ENCODE data around the gene ITGA1.
"Not testable (repeated sequence)": the region's sequence is repeated elsewhere in the genome, so short reads cannot be mapped to it uniquely, and the experiment has no call there.

Gene ITGA1

GRCh38 chr5:52814352-52815148, 26.8 kb downstream of the ITGA1 start:
- TF ChIP-seq POLR2A (IDR thresholded peaks at IDR 0.05; ENCODE audit: low read depth, low read length) = no peak
- DNase-seq (ENCODE audit: insufficient read length, low spot score) = no peak
- no peak for FAIRE-seq

DNA sequence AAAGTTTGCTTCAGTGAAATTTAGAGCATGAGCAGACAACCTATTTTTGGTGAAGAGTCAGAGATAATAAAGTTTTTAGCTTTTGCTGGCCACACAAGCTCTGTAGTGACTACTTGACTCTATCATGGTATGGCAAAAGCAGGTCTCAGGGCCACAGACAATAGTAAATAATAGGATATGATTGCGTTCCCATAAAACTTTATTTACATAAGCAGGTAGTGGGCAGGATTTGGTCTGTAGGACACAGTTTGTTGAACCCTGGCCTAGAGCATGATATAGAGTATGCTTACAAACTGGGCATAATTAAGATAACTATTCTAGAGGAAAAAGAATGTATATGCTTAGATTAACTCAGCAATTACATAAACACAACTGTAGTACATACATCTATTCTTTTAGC, 30.1 kb downstream of the ITGA1 start:
- FAIRE-seq (no peak), DNase-seq (ENCODE audit: insufficient read length, low spot score) (no peak)
- TF ChIP-seq POLR2A (IDR thresholded peaks at IDR 0.05; ENCODE audit: low read depth, low read length) = no peak

- no peak for TF ChIP-seq POLR2A (IDR thresholded peaks at IDR 0.05; ENCODE audit: low read depth, low read length)
- FAIRE-seq = no peak
- no peak for DNase-seq (ENCODE audit: insufficient read length, low spot score)
These were observed 30.6 kb downstream of the ITGA1 start for GRCh38 chr5:52818360-52818759.

DNA sequence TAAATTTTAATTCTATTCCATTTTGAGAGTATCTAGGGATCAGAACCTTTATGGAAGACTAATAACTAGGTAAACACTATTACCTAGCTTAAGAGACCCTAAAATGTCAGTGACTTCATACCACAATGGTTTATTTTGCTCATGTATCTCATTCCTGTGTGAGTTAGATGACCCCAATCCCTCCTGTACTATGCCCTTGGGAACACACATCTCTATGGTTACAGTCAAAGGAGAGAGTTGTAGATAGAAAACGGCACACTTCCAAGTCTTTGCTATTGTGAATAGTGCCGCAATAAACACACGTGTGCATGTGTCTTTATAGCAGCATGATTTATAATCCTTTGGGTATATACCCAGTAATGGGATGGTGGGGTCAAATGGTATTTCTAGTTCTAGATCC, 31.1 kb downstream of the ITGA1 start:
- not testable (repeated sequence) for DNase-seq (ENCODE audit: insufficient read length, low spot score); FAIRE-seq

GRCh38 chr5:52821901-52822300, 34.2 kb downstream of the ITGA1 start:
- no peak for TF ChIP-seq POLR2A (IDR thresholded peaks at IDR 0.05; ENCODE audit: low read depth, low read length)
- FAIRE-seq (no peak), DNase-seq (ENCODE audit: insufficient read length, low spot score) (no peak)

DNA sequence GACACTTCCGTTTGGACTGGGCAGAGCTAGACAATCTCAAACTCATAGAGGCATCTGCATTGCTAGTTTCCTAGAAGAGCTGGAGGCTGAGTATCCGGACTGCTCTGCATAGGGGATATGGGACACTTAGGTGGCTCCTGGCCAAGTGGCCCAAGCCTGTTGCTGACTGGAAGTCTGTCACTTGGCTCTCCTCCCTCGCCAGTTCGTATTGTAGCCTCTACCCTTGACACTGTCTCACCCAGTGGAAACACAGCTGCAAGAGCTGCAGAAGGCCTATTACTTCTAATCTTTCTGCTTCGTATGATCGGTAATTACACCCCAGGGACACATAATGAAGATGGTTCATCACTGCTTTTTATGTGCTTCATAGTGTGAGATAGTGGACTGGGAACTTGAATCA, 34.7 kb downstream of the ITGA1 start:
- no peak for TF ChIP-seq POLR2A (IDR thresholded peaks at IDR 0.05; ENCODE audit: low read depth, low read length)
- no peak for FAIRE-seq
- DNase-seq (ENCODE audit: insufficient read length, low spot score) = no peak

DNA sequence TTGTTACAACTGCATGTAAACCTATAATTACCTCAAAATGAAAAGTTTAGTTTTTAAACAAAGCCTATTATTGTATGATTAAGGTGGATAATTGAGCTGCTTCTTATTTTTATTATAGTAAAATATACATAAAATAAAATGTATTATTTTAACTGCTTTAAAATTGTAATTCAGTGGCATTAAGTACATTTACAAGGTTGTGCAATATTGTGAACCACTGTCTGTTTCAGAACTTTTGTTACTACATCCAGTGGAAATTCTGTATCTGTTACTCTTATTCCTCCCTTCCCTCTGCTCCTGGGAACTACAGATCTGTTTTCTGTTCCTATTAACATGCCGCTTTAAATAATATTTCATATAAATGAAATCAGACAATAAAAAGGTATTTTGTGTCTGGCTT, 37.1 kb downstream of the ITGA1 start:
- no peak for TF ChIP-seq POLR2A (IDR thresholded peaks at IDR 0.05; ENCODE audit: low read depth, low read length)
- no peak for FAIRE-seq
- no peak for DNase-seq (ENCODE audit: insufficient read length, low spot score)

DNA sequence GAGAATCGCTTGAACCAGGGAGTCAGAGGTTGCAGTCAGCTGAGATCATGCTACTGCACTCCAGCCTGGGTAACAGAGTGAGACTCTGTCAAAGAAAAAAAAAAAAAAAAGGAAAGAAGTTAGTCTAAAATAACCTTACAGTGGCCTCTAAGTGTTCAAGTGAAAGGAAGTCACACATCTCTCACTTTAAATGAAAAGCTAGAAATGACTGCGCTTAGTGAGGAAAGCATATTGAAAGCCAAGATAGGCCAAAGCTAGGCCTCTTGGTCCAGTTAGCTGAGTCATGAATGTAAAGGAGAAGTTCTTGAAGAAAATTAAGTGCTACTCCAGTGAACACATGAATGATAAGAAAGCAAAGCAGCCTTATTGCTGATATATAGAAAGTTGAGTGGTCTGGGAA, 38.1 kb downstream of the ITGA1 start:
- no peak for DNase-seq (ENCODE audit: insufficient read length, low spot score)
- FAIRE-seq = no peak
- TF ChIP-seq POLR2A (IDR thresholded peaks at IDR 0.05; ENCODE audit: low read depth, low read length) = no peak

GRCh38 chr5:52827815-52828214, 40.1 kb downstream of the ITGA1 start:
- FAIRE-seq = no peak
- no peak for DNase-seq (ENCODE audit: insufficient read length, low spot score)
- TF ChIP-seq POLR2A (IDR thresholded peaks at IDR 0.05; ENCODE audit: low read depth, low read length) = no peak

DNA sequence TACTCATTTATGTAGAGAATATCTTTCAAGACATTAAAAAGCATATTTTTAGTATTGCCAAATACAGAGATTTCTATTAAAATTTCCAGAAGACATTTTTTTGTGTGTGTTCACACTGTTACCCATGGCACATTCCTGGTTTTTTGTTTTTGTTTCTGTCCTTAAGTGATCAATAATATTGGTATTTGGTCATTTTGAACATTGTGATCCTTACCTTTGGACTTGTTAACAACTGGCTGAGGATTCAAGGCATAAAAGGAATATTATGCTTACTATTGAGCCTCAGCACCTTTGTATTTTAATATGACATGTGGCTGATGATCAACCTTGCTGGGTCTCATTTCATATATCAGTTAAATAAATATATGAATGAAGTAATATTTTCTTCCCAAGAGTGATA, 41.9 kb downstream of the ITGA1 start:
- no peak for FAIRE-seq
- no peak for TF ChIP-seq POLR2A (IDR thresholded peaks at IDR 0.05; ENCODE audit: low read depth, low read length)

GRCh38 chr5:52830650-52831049, 42.9 kb downstream of the ITGA1 start:
- no peak for TF ChIP-seq POLR2A (IDR thresholded peaks at IDR 0.05; ENCODE audit: low read depth, low read length)
- FAIRE-seq = no peak
- DNase-seq (ENCODE audit: insufficient read length, low spot score) = no peak

More for the DNA sequence above, 41.9 kb downstream of the ITGA1 start:
- DNase-seq (ENCODE audit: insufficient read length, low spot score) = no peak

DNA sequence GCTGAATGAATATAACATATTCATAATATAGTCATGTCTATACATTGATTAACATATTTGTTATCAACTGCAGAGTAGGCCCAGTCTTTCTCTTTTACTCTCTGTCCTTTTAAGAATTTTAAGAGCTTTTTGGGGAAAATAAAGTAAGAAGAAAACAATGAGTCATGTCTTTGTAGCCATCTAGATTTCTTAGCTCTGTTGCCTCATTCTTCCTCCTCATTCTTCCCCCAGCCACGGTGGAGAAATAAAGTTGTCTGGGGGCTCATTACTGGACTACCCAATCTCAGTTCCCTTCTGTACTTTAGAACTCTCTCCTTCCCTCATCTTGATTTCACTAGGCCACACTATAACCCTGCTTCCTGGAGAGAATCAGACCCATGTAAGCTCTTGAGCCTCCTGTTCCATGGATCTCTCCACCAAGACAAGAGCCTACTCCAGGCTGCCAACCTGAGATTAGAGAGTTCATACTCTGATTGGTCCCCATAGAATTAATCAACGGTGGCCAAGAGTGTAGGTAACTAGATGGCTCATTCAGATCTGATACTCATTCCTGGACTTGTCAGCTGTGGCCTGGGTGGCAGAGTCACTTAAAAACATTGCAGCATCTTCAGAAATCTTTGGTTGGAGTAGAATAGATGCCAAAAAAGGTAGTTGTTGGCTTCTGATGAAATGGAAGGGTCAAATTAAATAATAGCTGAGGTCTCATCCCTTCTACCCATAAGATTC, 44.2 kb downstream of the ITGA1 start:
- FAIRE-seq (no peak), DNase-seq (ENCODE audit: insufficient read length, low spot score) (no peak)
- no peak for TF ChIP-seq POLR2A (IDR thresholded peaks at IDR 0.05; ENCODE audit: low read depth, low read length)

DNA sequence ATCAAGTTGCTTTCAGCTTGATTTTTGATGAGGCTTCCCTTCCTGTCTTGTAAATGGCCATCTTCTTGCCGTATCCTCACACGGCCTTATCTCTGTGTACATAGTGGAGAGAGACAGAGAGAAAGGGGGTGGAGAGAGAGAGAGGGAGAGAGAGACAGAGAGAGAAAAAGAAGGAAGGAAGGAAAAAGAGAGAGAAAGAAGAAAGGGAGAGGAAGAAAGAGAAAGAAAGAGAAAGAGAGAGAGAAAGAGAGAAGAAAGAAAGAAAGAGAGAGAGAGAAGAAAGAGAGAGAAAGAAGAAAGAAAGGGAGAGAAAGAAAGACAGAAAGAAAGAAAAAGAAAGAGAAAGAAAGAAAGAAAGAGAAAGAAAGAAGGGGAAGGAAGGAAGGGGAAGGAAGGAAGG, 46.6 kb downstream of the ITGA1 start:
- no peak for DNase-seq (ENCODE audit: insufficient read length, low spot score)
- no peak for FAIRE-seq

GRCh38 chr5:52837068-52837467, 49.4 kb downstream of the ITGA1 start:
- no peak for TF ChIP-seq POLR2A (IDR thresholded peaks at IDR 0.05; ENCODE audit: low read depth, low read length)
- FAIRE-seq = peak; percentile 20

More for the DNA sequence above, 46.6 kb downstream of the ITGA1 start:
- no peak for TF ChIP-seq POLR2A (IDR thresholded peaks at IDR 0.05; ENCODE audit: low read depth, low read length)

GRCh38 chr5:52837591-52838001, 49.9 kb downstream of the ITGA1 start:
- no peak for DNase-seq (ENCODE audit: insufficient read length, low spot score)
- no peak for TF ChIP-seq POLR2A (IDR thresholded peaks at IDR 0.05; ENCODE audit: low read depth, low read length)
- peak; percentile 33 for FAIRE-seq

More at GRCh38 chr5:52837068-52837467, 49.4 kb downstream of the ITGA1 start:
- DNase-seq (ENCODE audit: insufficient read length, low spot score) = no peak
